HG02610 (cell line): ENCODE results near the gene TPRKB.
"Not testable (repeated sequence)": the region's sequence is repeated elsewhere in the genome, so short reads cannot be mapped to it uniquely, and the experiment has no call there.

Source experiments
- ATAC-seq: cut with Tn5 transposase; IDR thresholded peaks from one replicate; pipeline ENCODE4 v1.9.1; 2021; ENCODE audit warnings: mild to moderate bottlenecking, moderate library complexity; ENCODE audit not compliant: unreplicated experiment

The TPRKB gene

GRCh38 chr2:73740767-73741166 lies 3.6 kb upstream of the TPRKB start:
- no peak for ATAC-seq

- ATAC-seq = no peak
Observed at GRCh38 chr2:73739101-73739500, 2.0 kb upstream of the TPRKB start.

- no peak for ATAC-seq
Observed at GRCh38 chr2:73736378-73736777, 767 bp downstream of the TPRKB start.

- ATAC-seq = no peak
Observed at GRCh38 chr2:73730810-73731209, 6.3 kb downstream of the TPRKB start.

GRCh38 chr2:73728711-73729110 lies 8.4 kb downstream of the TPRKB start:
- ATAC-seq = no peak

- no peak for ATAC-seq
Observed at GRCh38 chr2:73728043-73728442, 9.1 kb downstream of the TPRKB start.

GRCh38 chr2:73726657-73727056 lies 10.5 kb downstream of the TPRKB start:
- ATAC-seq = not testable (repeated sequence)

GRCh38 chr2:73718851-73719621 lies 18.1 kb downstream of the TPRKB start:
- no peak for ATAC-seq

GRCh38 chr2:73718421-73718820 lies 18.7 kb downstream of the TPRKB start:
- ATAC-seq = no peak

GRCh38 chr2:73717695-73718094 lies 19.4 kb downstream of the TPRKB start:
- not testable (repeated sequence) for ATAC-seq

- no peak for ATAC-seq
Observed at GRCh38 chr2:73717251-73717606, 19.9 kb downstream of the TPRKB start.

GRCh38 chr2:73716543-73717250 lies 20.4 kb downstream of the TPRKB start:
- no peak for ATAC-seq

GRCh38 chr2:73714091-73714490 lies 23.1 kb downstream of the TPRKB start:
- ATAC-seq = no peak

GRCh38 chr2:73708527-73708926 lies 28.6 kb downstream of the TPRKB start:
- no peak for ATAC-seq

- ATAC-seq = no peak
Observed at GRCh38 chr2:73707636-73708035, 29.5 kb downstream of the TPRKB start.

GRCh38 chr2:73707058-73707457 lies 30.1 kb downstream of the TPRKB start:
- no peak for ATAC-seq

GRCh38 chr2:73705091-73705490 lies 32.1 kb downstream of the TPRKB start:
- no peak for ATAC-seq

GRCh38 chr2:73704285-73704684 lies 32.9 kb downstream of the TPRKB start:
- ATAC-seq = no peak

- ATAC-seq = no peak
Observed at GRCh38 chr2:73703675-73704074, 33.5 kb downstream of the TPRKB start.

GRCh38 chr2:73702852-73703493 lies 34.2 kb downstream of the TPRKB start:
- not testable (repeated sequence) for ATAC-seq

- ATAC-seq = no peak
Observed at GRCh38 chr2:73701968-73702665, 35.0 kb downstream of the TPRKB start.

GRCh38 chr2:73701448-73701765 lies 35.7 kb downstream of the TPRKB start:
- not testable (repeated sequence) for ATAC-seq
